T-cell (primary cell): ENCODE data around the gene C12orf43. TPM values are rescaled to one million over a fixed set of nuclear protein-coding genes. Genes with fewer than 3 reads are reported as not detected.

ENCODE experiments used
- ATAC-seq, 4 experiments: fragments of 200-7000 bp in 3 of 4; fragments of 150-1000 bp in 1 of 4; cut with Tn5 transposase; replicated peaks in 1 of 4; 1 replicate in 3 of 4; 2 replicates in 1 of 4; pipeline ENCODE4 v1.10.0; 2021; ENCODE audit warnings: moderate library complexity in 3 of 4, mild to moderate bottlenecking in 2 of 4, moderate number of reproducible peaks in 1 of 4
- CTCF ChIA-PET, 2 donors: fragments of 300-600 bp; sonication (Branson Sonifier 250); formaldehyde crosslinking; loops; one replicate each; lab custom pipeline; 2022; ENCODE audit warnings: antibody characterized with exemption in 2 of 2; lab: Charles Lee
- POLR2A ChIA-PET, 2 donors: fragments of 300-600 bp; sonication (Branson Sonifier 250); formaldehyde crosslinking; loops; one replicate each; lab custom pipeline; 2022; ENCODE audit warnings: antibody characterized with exemption in 2 of 2; lab: Charles Lee
- DNase-seq, 35 experiments: peaks; one replicate each; pipeline versions ENCODE4 v3.0.0 to v3.0.0-alpha.2; 2013 to 2023
- H3K27ac ChIP-seq: one replicate; pipeline ENCODE4 v1.5.1; 2013; ENCODE audit warnings: low read length
- H3K27me3 ChIP-seq, 2 experiments: replicated peaks in 1 of 2; 1 replicate in 1 of 2; 2 replicates in 1 of 2; pipeline versions ENCODE4 v1.6.1 to v1.7.0; 2013; ENCODE audit warnings: low read length in 1 of 2, mixed read lengths in 1 of 2; ENCODE audit not compliant: control insufficient read depth in 2 of 2, insufficient read depth in 2 of 2; ENCODE audit errors: extremely low read depth in 1 of 2
- H3K36me3 ChIP-seq, 2 donors: 1 replicate in 1 of 2; 2 replicates in 1 of 2; pipeline versions ENCODE4 v1.6.1 to v1.7.0; 2013; ENCODE audit warnings: low read length in 1 of 2; ENCODE audit not compliant: control insufficient read depth in 2 of 2, insufficient read depth in 1 of 2; ENCODE audit errors: extremely low read depth in 1 of 2
- H3K4me1 ChIP-seq, 2 experiments: 1 replicate in 1 of 2; 2 replicates in 1 of 2; pipeline versions ENCODE4 v1.6.1 to v1.7.0; 2013; ENCODE audit warnings: low read length in 2 of 2, mixed read lengths in 1 of 2; ENCODE audit not compliant: insufficient read depth in 2 of 2, control insufficient read depth in 1 of 2; ENCODE audit errors: extremely low read depth in 1 of 2
- H3K4me3 ChIP-seq, 2 donors: 1 replicate in 1 of 2; 2 replicates in 1 of 2; pipeline versions ENCODE4 v1.5.1 to v1.7.0; 2013; ENCODE audit warnings: mild to moderate bottlenecking in 2 of 2, low read length in 1 of 2, moderate library complexity in 1 of 2; ENCODE audit not compliant: control insufficient read depth in 1 of 2; ENCODE audit errors: extremely low read depth in 1 of 2
- H3K9me3 ChIP-seq: 2 replicates; pipeline ENCODE4 v1.7.0; 2013
- H3K27ac Mint-ChIP-seq, 2 donors: one replicate each; pipeline ENCODE4 v1.8.0; 2020 to 2021; ENCODE audit warnings: mild to moderate bottlenecking in 2 of 2, mixed read lengths in 2 of 2
- H3K27me3 Mint-ChIP-seq, 2 donors: one replicate each; pipeline ENCODE4 v1.8.0; 2021 to 2022; ENCODE audit warnings: mixed read lengths in 2 of 2
- H3K36me3 Mint-ChIP-seq: one replicate; pipeline ENCODE4 v1.8.0; 2021; ENCODE audit warnings: mixed read lengths
- H3K4me1 Mint-ChIP-seq, 3 donors: one replicate each; pipeline ENCODE4 v1.8.0; 2020 to 2022; ENCODE audit warnings: mixed read lengths in 3 of 3, mild to moderate bottlenecking in 1 of 3
- H3K4me3 Mint-ChIP-seq, 3 donors: one replicate each; pipeline ENCODE4 v1.8.0; 2020 to 2022; ENCODE audit warnings: mild to moderate bottlenecking in 3 of 3, mixed read lengths in 3 of 3, moderate library complexity in 3 of 3
- H3K9me3 Mint-ChIP-seq, 3 donors: one replicate each; pipeline ENCODE4 v1.8.0; 2020 to 2022; ENCODE audit warnings: mixed read lengths in 3 of 3
- WGBS: methylation state at CpG from one replicate; pipeline ENCODE4 v1.1.5; 2013; ENCODE audit warnings: missing lambda C conversion rate; ENCODE audit not compliant: insufficient coverage; 5-methylcytosine and 5-hydroxymethylcytosine counted together
- total RNA-seq, 35 experiments: library from RNA in 6 of 35; stranded (reverse) in 6 of 35; fragments of 120-200 nt in 1 of 35; gene quantifications; one replicate each; pipeline versions ENCODE4 v1.2.1 to v1.2.4 and lab custom pipeline; 2013 to 2026

C12orf43 gene
- total RNA-seq, 5 donors from 2014 or later (not counting 1 experiment from before 2014, with no cell fraction given): 15.5 to 19.4 (median 18.2) TPM

DNA sequence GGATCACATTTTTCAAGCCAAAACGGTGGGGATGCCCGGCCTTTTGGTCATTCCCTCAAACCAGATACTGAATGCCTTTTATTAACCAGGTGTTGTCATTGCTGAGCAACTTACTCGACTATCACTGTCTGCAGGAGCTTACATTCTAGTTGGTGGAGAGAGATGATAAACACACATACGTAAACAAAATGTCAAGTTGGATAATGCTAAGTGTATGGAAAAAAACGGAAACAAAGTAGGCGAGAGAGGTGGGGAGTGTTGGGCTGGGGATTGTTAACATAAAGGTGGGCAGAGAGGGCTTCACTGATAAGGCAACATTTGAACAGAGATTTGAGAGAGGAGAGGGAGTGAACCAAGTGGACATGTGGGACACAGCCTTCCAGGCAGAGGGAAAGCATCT, 4.5 kb downstream of the C12orf43 start:
- peaks cover 21 to 27% (median 22%) of the 10 kb centered on the region in 3 donors for H3K4me1 Mint-ChIP-seq
- H3K9me3 Mint-ChIP-seq: no peaks in the 10 kb centered on the region
- 100% methylated on average over 4 of the region's 6 CpGs for WGBS
- Histone ChIP-seq H3K9me3 (no peaks in the 10 kb centered on the region), H3K36me3 (peaks cover 11 to 53% of the 10 kb centered on the region in 2 donors), H3K4me1 (peaks cover 4 to 11% of the 10 kb centered on the region in 2 experiments), H3K27me3 (no peaks in the 10 kb centered on the region), H3K4me3 (no peak overlapping the region), H3K27ac (no peak overlapping the region)
- H3K27me3 Mint-ChIP-seq: no peaks in the 10 kb centered on the region
- H3K36me3 Mint-ChIP-seq: peaks cover 45% of the 10 kb centered on the region
- POLR2A ChIA-PET: no interaction called here
- no peak for DNase-seq
- ATAC-seq: no peak
- CTCF ChIA-PET: no interaction called here
- no peak overlapping the region for H3K4me3 Mint-ChIP-seq
- no peak overlapping the region for H3K27ac Mint-ChIP-seq

- Histone ChIP-seq H3K4me1 (peaks cover 3 to 4% of the 10 kb centered on the region in 2 experiments), H3K9me3 (no peaks in the 10 kb centered on the region), H3K27ac (no peak overlapping the region), H3K4me3 (no peak overlapping the region), H3K27me3 (no peaks in the 10 kb centered on the region), H3K36me3 (peaks cover 11 to 54% of the 10 kb centered on the region in 2 donors)
- DNase-seq (no peak), ATAC-seq (no peak)
- Mint-ChIP-seq H3K9me3 (no peaks in the 10 kb centered on the region), H3K36me3 (peaks cover 46% of the 10 kb centered on the region), H3K4me3 (no peak overlapping the region), H3K27ac (no peak overlapping the region), H3K4me1 (peaks cover 13 to 21% (median 16%) of the 10 kb centered on the region in 3 donors), H3K27me3 (no peaks in the 10 kb centered on the region)
- ChIA-PET POLR2A (no interaction called here), CTCF (no interaction called here)
- 89% methylated on average over 6 of the region's 8 CpGs for WGBS
Observed at GRCh38 chr12:121010860-121011259, 5.4 kb downstream of the C12orf43 start.

GRCh38 chr12:121009741-121010140, 6.5 kb downstream of the C12orf43 start:
- ChIA-PET CTCF (interaction anchor here in 1 of 2 donors (0.6 kb wide), 1 partner anchor 16 kb away, joined by 3 read pairs; no protein-coding TSS in a partner anchor), POLR2A (no interaction called here)
- Histone ChIP-seq H3K27me3 (no peaks in the 10 kb centered on the region), H3K36me3 (peaks cover 13 to 62% of the 10 kb centered on the region in 2 donors), H3K4me3 (no peak overlapping the region), H3K27ac (no peak overlapping the region), H3K4me1 (no peaks in the 10 kb centered on the region), H3K9me3 (no peaks in the 10 kb centered on the region)
- DNase-seq: no peak
- H3K9me3 Mint-ChIP-seq: no peaks in the 10 kb centered on the region
- no peak overlapping the region for H3K4me3 Mint-ChIP-seq
- H3K27ac Mint-ChIP-seq: no peak overlapping the region
- no peak for ATAC-seq
- no peaks in the 10 kb centered on the region for H3K27me3 Mint-ChIP-seq
- WGBS: 85% methylated on average over 5 of the region's 10 CpGs
- H3K4me1 Mint-ChIP-seq: peaks cover 2 to 13% (median 6%) of the 10 kb centered on the region in 3 donors
- peaks cover 53% of the 10 kb centered on the region for H3K36me3 Mint-ChIP-seq

DNA sequence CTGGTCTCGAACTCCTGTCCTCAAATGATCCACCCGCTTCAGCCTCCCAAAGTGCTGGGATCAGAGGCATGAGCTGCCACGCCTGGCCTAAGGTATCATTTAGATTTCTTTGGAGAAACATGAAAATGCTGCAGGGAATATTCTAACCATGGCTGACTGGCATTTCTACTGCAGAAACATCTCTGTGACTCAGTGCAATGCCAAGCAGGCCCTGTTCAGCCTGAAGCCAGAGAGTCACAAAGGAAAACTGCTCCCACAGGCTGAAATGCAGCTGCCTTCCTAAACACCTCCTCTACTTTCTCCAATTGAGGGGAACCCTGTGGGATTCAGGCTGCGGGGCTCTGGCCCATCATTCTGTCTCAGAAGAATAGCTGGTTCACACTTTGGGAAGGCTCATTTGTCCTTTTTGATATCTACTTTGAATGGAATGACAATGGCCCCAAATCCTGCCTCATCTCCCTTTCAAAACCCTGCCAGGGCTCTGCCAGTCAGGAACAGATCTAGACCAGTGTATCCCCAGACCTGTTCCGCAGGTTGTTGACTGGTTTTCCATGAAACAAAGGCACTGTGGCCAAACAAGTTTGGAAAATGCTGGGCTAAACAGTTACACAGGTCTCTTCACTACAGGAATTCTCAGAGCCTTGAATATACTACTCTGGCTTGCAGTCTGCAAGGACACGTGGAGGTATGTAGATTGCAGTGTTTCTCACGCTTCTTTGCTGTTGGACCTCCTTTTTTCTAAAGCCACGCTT, 7.8 kb downstream of the C12orf43 start:
- WGBS: 87% methylated on average over 6 of the region's 8 CpGs
- CTCF ChIA-PET: interaction anchor here in 1 of 2 donors (0.6 to 0.7 kb wide), 2 partner anchors 55 to 460 kb away, joined by 3 to 7 read pairs; no protein-coding TSS in a partner anchor
- H3K9me3 ChIP-seq: no peaks in the 10 kb centered on the region
- Mint-ChIP-seq H3K4me1 (peaks cover 0 to 9% (median 5%) of the 10 kb centered on the region in 3 donors), H3K36me3 (peaks cover 60% of the 10 kb centered on the region), H3K9me3 (no peaks in the 10 kb centered on the region), H3K27me3 (no peaks in the 10 kb centered on the region), H3K27ac (no peak overlapping the region), H3K4me3 (no peak overlapping the region)
- H3K4me3 ChIP-seq: no peak overlapping the region
- H3K27me3 ChIP-seq: no peaks in the 10 kb centered on the region
- H3K4me1 ChIP-seq: no peaks in the 10 kb centered on the region
- POLR2A ChIA-PET: no interaction called here
- ATAC-seq (no peak), DNase-seq (no peak)
- H3K27ac ChIP-seq: no peak overlapping the region
- peaks cover 15 to 74% of the 10 kb centered on the region in 2 donors for H3K36me3 ChIP-seq

- H3K36me3 ChIP-seq: peaks cover 19 to 67% of the 10 kb centered on the region in 2 donors
- WGBS: 66% methylated on average over 6 of the region's 9 CpGs
- POLR2A ChIA-PET: no interaction called here
Observed at GRCh38 chr12:121005346-121005815, 10.9 kb downstream of the C12orf43 start.

GRCh38 chr12:121004253-121004815, 12.0 kb downstream of the C12orf43 start:
- H3K27ac Mint-ChIP-seq: no peak overlapping the region
- no peaks in the 10 kb centered on the region for H3K9me3 ChIP-seq

More at GRCh38 chr12:121005346-121005815, 10.9 kb downstream of the C12orf43 start:
- no peaks in the 10 kb centered on the region for H3K9me3 ChIP-seq
- Mint-ChIP-seq H3K27me3 (no peaks in the 10 kb centered on the region), H3K4me1 (peaks cover 0 to 2% (median 0%) of the 10 kb centered on the region in 3 donors), H3K4me3 (no peak overlapping the region), H3K36me3 (peaks cover 44% of the 10 kb centered on the region), H3K9me3 (no peaks in the 10 kb centered on the region), H3K27ac (no peak overlapping the region)
- no peak overlapping the region for H3K4me3 ChIP-seq
- ATAC-seq: peak in 3 of 4 experiments; percentile 43 to 63 (median 52)
- peak in 28 of 35 experiments; percentile 10 to 64 (median 31) for DNase-seq
- H3K27me3 ChIP-seq: no peaks in the 10 kb centered on the region
- CTCF ChIA-PET: interaction anchor here (0.8 to 1.3 kb wide), 4 partner anchors 13 to 109 kb away, joined by 3 to 7 read pairs (median 4); no protein-coding TSS in a partner anchor
- H3K27ac ChIP-seq: no peak overlapping the region
- H3K4me1 ChIP-seq: no peaks in the 10 kb centered on the region

More at GRCh38 chr12:121004253-121004815, 12.0 kb downstream of the C12orf43 start:
- no peak for ATAC-seq
- Mint-ChIP-seq H3K9me3 (no peaks in the 10 kb centered on the region), H3K4me1 (peaks cover 0 to 2% (median 0%) of the 10 kb centered on the region in 3 donors), H3K4me3 (no peak overlapping the region), H3K36me3 (peaks cover 39% of the 10 kb centered on the region), H3K27me3 (no peaks in the 10 kb centered on the region)
- Histone ChIP-seq H3K27me3 (no peaks in the 10 kb centered on the region), H3K36me3 (peaks cover 19 to 57% of the 10 kb centered on the region in 2 donors), H3K4me3 (no peak overlapping the region), H3K4me1 (no peaks in the 10 kb centered on the region), H3K27ac (no peak overlapping the region)
- DNase-seq: no peak
- 97% methylated on average over 10 of the region's 16 CpGs for WGBS
- ChIA-PET POLR2A (no interaction called here), CTCF (interaction anchor here (0.6 to 1.3 kb wide), 5 partner anchors 56 to 483 kb away, joined by 3 to 9 read pairs (median 3); partner anchors contain the start of gene POP5 (in 1 of the 2))
